ENCODE data around the gene NDUFS2.

Gene NDUFS2

GRCh38 chr1:161172349-161172748 lies 29.8 kb upstream of the NDUFS2 start:
- FAIRE-seq (no peak), DNase-seq (ENCODE audit: low spot score) (no peak)

GRCh38 chr1:161172776-161173376 lies 29.3 kb upstream of the NDUFS2 start:
- FAIRE-seq (no peak), DNase-seq (ENCODE audit: low spot score) (no peak)

GRCh38 chr1:161173711-161174110 lies 28.5 kb upstream of the NDUFS2 start:
- no peak for DNase-seq (ENCODE audit: low spot score)
- FAIRE-seq = no peak

- DNase-seq (ENCODE audit: low spot score) (no peak), FAIRE-seq (no peak)
Observed at GRCh38 chr1:161174911-161175310, 27.3 kb upstream of the NDUFS2 start.

GRCh38 chr1:161175771-161176453 lies 26.3 kb upstream of the NDUFS2 start:
- DNase-seq (ENCODE audit: low spot score) (no peak), FAIRE-seq (no peak)

GRCh38 chr1:161176468-161177111 lies 25.6 kb upstream of the NDUFS2 start:
- no peak for FAIRE-seq
- DNase-seq (ENCODE audit: low spot score) = no peak

GRCh38 chr1:161177112-161177935 lies 24.8 kb upstream of the NDUFS2 start, which contains the start of gene B4GALT3:
Gene B4GALT3 (minus strand): TSS chr1:161177507. CDS start chr1:161176060, 1,447 bp downstream.
- DNase-seq (ENCODE audit: low spot score) (peak; percentile 96), FAIRE-seq (no peak)

- DNase-seq (ENCODE audit: low spot score) (no peak), FAIRE-seq (no peak)
Observed at GRCh38 chr1:161177936-161178244, 24.3 kb upstream of the NDUFS2 start.

- DNase-seq (ENCODE audit: low spot score) (no peak), FAIRE-seq (no peak)
Observed at GRCh38 chr1:161179698-161180097, 22.5 kb upstream of the NDUFS2 start.

GRCh38 chr1:161180639-161181038 lies 21.5 kb upstream of the NDUFS2 start:
- FAIRE-seq (no peak), DNase-seq (ENCODE audit: low spot score) (no peak)

GRCh38 chr1:161182214-161182613 lies 20.0 kb upstream of the NDUFS2 start:
- DNase-seq (ENCODE audit: low spot score) = no peak
- FAIRE-seq = no peak

GRCh38 chr1:161185282-161185682 lies 16.9 kb upstream of the NDUFS2 start:
- FAIRE-seq = no peak

GRCh38 chr1:161185732-161186311 lies 16.3 kb upstream of the NDUFS2 start:
- FAIRE-seq (no peak), DNase-seq (ENCODE audit: low spot score) (no peak)

More at GRCh38 chr1:161185282-161185682, 16.9 kb upstream of the NDUFS2 start:
- DNase-seq (ENCODE audit: low spot score) = no peak

GRCh38 chr1:161187311-161187710 lies 14.9 kb upstream of the NDUFS2 start:
- DNase-seq (ENCODE audit: low spot score) (no peak), FAIRE-seq (no peak)

- FAIRE-seq (no peak), DNase-seq (ENCODE audit: low spot score) (no peak)
Observed at GRCh38 chr1:161188381-161188780, 13.8 kb upstream of the NDUFS2 start.

- FAIRE-seq (no peak), DNase-seq (ENCODE audit: low spot score) (no peak)
Observed at GRCh38 chr1:161189036-161189435, 13.1 kb upstream of the NDUFS2 start.

GRCh38 chr1:161190962-161191521 lies 11.1 kb upstream of the NDUFS2 start:
- no peak for FAIRE-seq
- no peak for DNase-seq (ENCODE audit: low spot score)

- FAIRE-seq = no peak
- no peak for DNase-seq (ENCODE audit: low spot score)
Observed at GRCh38 chr1:161191971-161192370, 10.2 kb upstream of the NDUFS2 start.

GRCh38 chr1:161192476-161193465 lies 9.4 kb upstream of the NDUFS2 start:
- DNase-seq (ENCODE audit: low spot score) (peak; percentile 80), FAIRE-seq (no peak)

Measured in urothelium cell line (cell line).